Adrenal gland (tissue), 12 donors: Measurements from ENCODE around the gene BMPR2. TPM values are rescaled to one million over a fixed set of nuclear protein-coding genes. Genes with fewer than 3 reads are reported as not detected.

Experiments used
- DNase-seq, 7 donors: peaks; one replicate each; pipeline ENCODE4 v3.0.0-alpha.2; 2019 to 2020
- H3K27ac ChIP-seq, 5 donors: fragments of 200-600 bp; sonication (generic) in 4 of 5; 1 replicate in 3 of 5; 2 replicates in 2 of 5; pipeline versions ENCODE4 v1.5.1 to v1.8.0; 2016 to 2020; ENCODE audit warnings: mild to moderate bottlenecking in 1 of 5
- H3K27me3 ChIP-seq: fragments of 200-600 bp; 2 replicates; pipeline ENCODE4 v1.8.0; 2021
- H3K36me3 ChIP-seq, 2 donors: fragments of 200-600 bp; replicated peaks in 1 of 2; 1 replicate in 1 of 2; 2 replicates in 1 of 2; pipeline versions ENCODE4 v1.5.1 to v1.8.0; 2018 to 2022
- H3K4me1 ChIP-seq, 2 donors: fragments of 200-600 bp; replicated peaks in 1 of 2; 1 replicate in 1 of 2; 2 replicates in 1 of 2; pipeline versions ENCODE4 v1.5.1 to v1.8.0; 2018 to 2021
- H3K4me3 ChIP-seq, 4 donors: fragments of 200-600 bp; sonication (generic) in 3 of 4; one replicate each; pipeline ENCODE4 v1.5.1; 2016 to 2018
- H3K9me3 ChIP-seq, 3 donors: fragments of 200-600 bp; sonication (generic) in 1 of 3; replicated peaks in 1 of 3; 1 replicate in 2 of 3; 2 replicates in 1 of 3; pipeline versions ENCODE4 v1.5.1 to v1.8.0; 2016 to 2021
- POLR2A ChIP-seq, 2 donors: fragments of 450-650 bp; IDR thresholded peaks; one replicate each; pipeline ENCODE4 v1.6.1; 2017; ENCODE audit warnings: antibody characterized with exemption in 2 of 2, mild to moderate bottlenecking in 2 of 2, moderate library complexity in 1 of 2
- WGBS, 4 donors: extraction: QIAGEN DNeasy Blood & Tissue Kit in 2 of 4; methylation state at CpG; one replicate each; pipeline versions ENCODE4 v1.1.5 to v1.1.7; 2013 to 2017; 5-methylcytosine and 5-hydroxymethylcytosine counted together
- intact Hi-C, 2 donors: fragments of 100-400 bp; cut with DNase I; formaldehyde crosslinking; loops; one replicate each; pipeline versions ENCODE4 v1.14.1 to v1.15.0; 2022 to 2023
- polyA plus RNA-seq, 3 donors: library from polyadenylated mRNA; stranded (reverse); fragments of 200-250 nt in 2 of 3; fragments of 350-450 nt in 1 of 3; fragmentation: Illumina TruSeq in 1 of 3; extraction: RNeasy Lipid Tissue Mini Kit (QIAGEN cat#74804) in 1 of 3; gene quantifications; one replicate each; pipeline ENCODE4 v1.2.3, GENCODE V29; 2013 to 2014
- total RNA-seq, 9 donors: library from RNA; depleted of rRNA in 4 of 9; stranded (reverse); fragments of >200 nt in 4 of 9; fragments of 120-200 nt in 1 of 9; fragmentation: NEBNext Ultra II Directional in 1 of 9; extraction: Animal tissue kit (Norgen Biotek cat#: 25700) in 1 of 9; gene quantifications; one replicate each; pipeline versions ENCODE4 v1.1.0 to v1.2.4, GENCODE V29; 2013 to 2023
- TF ChIP-seq, protein P1 (sequence below), 6 experiments: fragments of 450-650 bp in 4 of 6; fragments of 200-600 bp in 2 of 6; sonication (generic) in 1 of 6; IDR thresholded peaks; 1 replicate in 5 of 6; 2 replicates in 1 of 6; pipeline versions ENCODE4 v1.5.1 to v1.8.0; 2016 to 2021; ENCODE audit warnings: antibody characterized with exemption in 6 of 6, mild to moderate bottlenecking in 2 of 6, moderate library complexity in 1 of 6
- donor health status: healthy with polysubstance abuse.
- donor health status: Bipolar disorder and iron deficiency.
- donor health status: DM: yes; HTN: yes; CAD: no.
- donor health status: DM: no; HTN: no; CAD: no.
- donor health status: DM: no; HTN: no; CAD: no.
- donor health status: DM: yes; HTN: yes; CAD: no.

The BMPR2 gene
- total and polyA plus RNA-seq, 12 donors, result 7.7 to 123 (median 85.7) TPM

DNA sequence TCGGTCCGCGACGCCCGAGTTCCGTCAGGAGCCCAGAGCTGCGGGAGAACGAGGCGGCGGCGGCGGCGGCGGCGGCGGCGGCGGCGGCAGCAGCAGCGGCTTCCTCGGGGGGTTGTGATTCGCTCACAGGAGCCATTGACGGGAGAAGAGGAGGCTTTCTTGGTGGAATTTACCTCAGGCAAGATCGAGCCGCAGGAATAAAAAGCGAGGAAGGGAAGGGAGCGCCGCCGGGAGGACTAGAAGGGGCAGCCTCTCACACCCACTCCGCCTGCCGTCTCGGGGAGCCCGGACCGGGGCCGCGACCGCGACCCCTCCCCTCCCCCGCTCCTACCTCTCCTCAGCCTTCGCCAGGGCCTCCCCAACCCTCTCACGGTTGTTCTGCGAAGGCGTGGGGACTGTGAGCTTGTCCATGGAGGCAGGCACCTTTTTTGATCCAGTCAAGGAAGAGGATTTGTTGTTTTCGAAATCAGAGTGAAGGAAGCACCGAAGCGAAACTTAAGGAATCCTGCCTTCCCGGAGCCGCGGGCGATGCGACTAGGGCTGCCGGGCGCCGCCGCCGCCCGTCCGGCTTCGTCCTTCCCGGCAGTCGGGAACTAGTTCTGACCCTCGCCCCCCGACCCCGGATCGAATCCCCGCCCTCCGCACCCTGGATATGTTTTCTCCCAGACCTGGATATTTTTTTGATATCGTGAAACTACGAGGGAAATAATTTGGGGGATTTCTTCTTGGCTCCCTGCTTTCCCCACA lies 506 bp downstream of the BMPR2 start:
- Histone ChIP-seq H3K27me3 (no peaks in the 10 kb centered on the region), H3K36me3 (no peaks in the 10 kb centered on the region), H3K27ac (peak overlapping the region; percentile 82 to 99 (median 96)), H3K9me3 (no peaks in the 10 kb centered on the region), H3K4me3 (peak overlapping the region; percentile 44 to 94 (median 85)), H3K4me1 (peaks cover 19 to 51% of the 10 kb centered on the region in 2 donors)
- 0 to 1% (median 0%) methylated on average over 14 to 69 of the region's 69 CpGs for WGBS, 4 donors
- intact Hi-C loops, result loop anchor here in 1 of 2 donors (5.0 kb wide), 1 partner anchor 99 kb away; no protein-coding TSS in a partner anchor
- TF ChIP-seq POLR2A (IDR thresholded peaks at IDR 0.05), result no peak
- TF ChIP-seq, protein P1, sequence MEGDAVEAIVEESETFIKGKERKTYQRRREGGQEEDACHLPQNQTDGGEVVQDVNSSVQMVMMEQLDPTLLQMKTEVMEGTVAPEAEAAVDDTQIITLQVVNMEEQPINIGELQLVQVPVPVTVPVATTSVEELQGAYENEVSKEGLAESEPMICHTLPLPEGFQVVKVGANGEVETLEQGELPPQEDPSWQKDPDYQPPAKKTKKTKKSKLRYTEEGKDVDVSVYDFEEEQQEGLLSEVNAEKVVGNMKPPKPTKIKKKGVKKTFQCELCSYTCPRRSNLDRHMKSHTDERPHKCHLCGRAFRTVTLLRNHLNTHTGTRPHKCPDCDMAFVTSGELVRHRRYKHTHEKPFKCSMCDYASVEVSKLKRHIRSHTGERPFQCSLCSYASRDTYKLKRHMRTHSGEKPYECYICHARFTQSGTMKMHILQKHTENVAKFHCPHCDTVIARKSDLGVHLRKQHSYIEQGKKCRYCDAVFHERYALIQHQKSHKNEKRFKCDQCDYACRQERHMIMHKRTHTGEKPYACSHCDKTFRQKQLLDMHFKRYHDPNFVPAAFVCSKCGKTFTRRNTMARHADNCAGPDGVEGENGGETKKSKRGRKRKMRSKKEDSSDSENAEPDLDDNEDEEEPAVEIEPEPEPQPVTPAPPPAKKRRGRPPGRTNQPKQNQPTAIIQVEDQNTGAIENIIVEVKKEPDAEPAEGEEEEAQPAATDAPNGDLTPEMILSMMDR (IDR thresholded peaks at IDR 0.05), result no peak
- peak; percentile 39 to 68 (median 62) for DNase-seq

- Histone ChIP-seq H3K27me3 (no peaks in the 10 kb centered on the region), H3K9me3 (no peaks in the 10 kb centered on the region), H3K4me3 (peak overlapping the region; percentile 44 to 94 (median 85)), H3K4me1 (peaks cover 19 to 57% of the 10 kb centered on the region in 2 donors), H3K36me3 (no peaks in the 10 kb centered on the region), H3K27ac (peak overlapping the region; percentile 82 to 99 (median 96))
- 0 to 1% (median 1%) methylated on average over 36 to 38 of the region's 38 CpGs for WGBS, 4 donors
- intact Hi-C loops, result loop anchor here in 1 of 2 donors (5.0 kb wide), 1 partner anchor 100 kb away; no protein-coding TSS in a partner anchor
- peak; percentile 57 to 71 (median 60) for DNase-seq
- TF ChIP-seq, protein P1 (IDR thresholded peaks at IDR 0.05), result no peak
- TF ChIP-seq POLR2A (IDR thresholded peaks at IDR 0.05), result peak in 1 of 2 donors; percentile 48
Measured at GRCh38 chr2:202377207-202377761, 1.2 kb downstream of the BMPR2 start.

DNA sequence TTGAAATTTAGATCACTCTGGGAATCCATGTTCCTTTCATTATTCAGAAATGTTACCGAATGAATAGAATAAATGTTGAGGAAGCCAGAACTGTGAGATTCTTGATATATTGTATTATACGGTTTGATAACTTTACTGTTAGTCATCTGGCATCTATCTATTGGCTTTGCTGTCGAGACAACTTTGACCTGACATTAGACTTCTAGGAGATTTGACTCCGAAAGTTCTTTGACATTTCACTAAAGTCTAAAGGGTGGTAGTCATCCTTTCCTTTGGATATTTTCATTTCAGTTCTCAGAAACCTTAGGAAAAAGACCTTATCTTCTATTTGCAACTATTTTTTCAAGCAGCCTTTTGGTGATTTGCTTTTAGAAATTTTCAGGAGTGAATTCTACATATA lies 1.9 kb downstream of the BMPR2 start:
- Histone ChIP-seq H3K27ac (peak overlapping the region in 4 of 5 donors; percentile 14 to 98 (median 60)), H3K4me1 (peaks cover 19 to 65% of the 10 kb centered on the region in 2 donors), H3K36me3 (no peaks in the 10 kb centered on the region), H3K27me3 (no peaks in the 10 kb centered on the region), H3K9me3 (no peaks in the 10 kb centered on the region), H3K4me3 (peak overlapping the region in 3 of 4 donors; percentile 44 to 94 (median 89))
- DNase-seq, result no peak
- WGBS, 4 donors, result 2 to 10% (median 5%) methylated on average over 4 of the region's 4 CpGs
- TF ChIP-seq POLR2A (IDR thresholded peaks at IDR 0.05), result no peak
- TF ChIP-seq, protein P1 (IDR thresholded peaks at IDR 0.05), result no peak
- intact Hi-C loops, result loop anchor here in 1 of 2 donors (5.0 kb wide), 1 partner anchor 101 kb away; no protein-coding TSS in a partner anchor

GRCh38 chr2:202378662-202379358 lies 2.7 kb downstream of the BMPR2 start:
- no peaks in the 10 kb centered on the region for H3K9me3 ChIP-seq
- intact Hi-C loops, result loop anchor here in 1 of 2 donors (5.0 kb wide), 1 partner anchor 102 kb away; no protein-coding TSS in a partner anchor
- DNase-seq, result no peak
- no peaks in the 10 kb centered on the region for H3K27me3 ChIP-seq
- peak overlapping the region in 3 of 4 donors; percentile 37 to 94 (median 89) for H3K4me3 ChIP-seq
- no peaks in the 10 kb centered on the region for H3K36me3 ChIP-seq
- peak overlapping the region in 3 of 5 donors; percentile 64 to 98 (median 96) for H3K27ac ChIP-seq
- TF ChIP-seq, protein P1 (IDR thresholded peaks at IDR 0.05), result no peak
- TF ChIP-seq POLR2A (IDR thresholded peaks at IDR 0.05), result no peak
- peaks cover 19 to 58% of the 10 kb centered on the region in 2 donors for H3K4me1 ChIP-seq
- 13 to 19% (median 14%) methylated on average over 3 of the region's 3 CpGs for WGBS, 4 donors
